PC-3 (cell line): Measurements from ENCODE around the gene ACVR1. TPM values are rescaled to one million over a fixed set of nuclear protein-coding genes. Genes with fewer than 3 reads are reported as not detected.
A peak's percentile ranks its signal among the peaks of the same experiment; 100 is the strongest.
"Not testable (repeated sequence)": the region's sequence is repeated elsewhere in the genome, so short reads cannot be mapped to it uniquely, and the experiment has no call there.

ENCODE experiments used
- ATAC-seq: fragments of 200-7000 bp; cut with Tn5 transposase; 2 replicates; pipeline ENCODE4 v1.9.1; 2020; ENCODE audit warnings: mild to moderate bottlenecking, moderate library complexity
- BruUV-seq: library from RNA; stranded (reverse); fragments of 400-500 nt; replicated peaks from 2 replicates; lab custom pipeline; 2021; lab: Mats Ljungman, UMichigan
- CTCF ChIA-PET: fragments of 300-600 bp; sonication (Branson Sonifier 250); formaldehyde crosslinking; loops from one replicate; lab custom pipeline; 2022; ENCODE audit warnings: antibody characterized with exemption; lab: Charles Lee
- POLR2A ChIA-PET: fragments of 300-600 bp; sonication (Branson Sonifier 250); formaldehyde crosslinking; loops from one replicate; lab custom pipeline; 2022; ENCODE audit warnings: antibody characterized with exemption; ENCODE audit not compliant: unreplicated experiment; lab: Charles Lee
- DNase-seq: peaks from one replicate; pipeline ENCODE4 v3.0.0-alpha.2; 2015
- H2AFZ ChIP-seq: fragments of 300-600 bp; sonication (generic); 2 replicates; pipeline ENCODE4 v1.6.0; 2016; ENCODE audit warnings: antibody characterized with exemption, low read length
- H3F3A ChIP-seq: fragments of 300-600 bp; sonication (generic); one replicate; pipeline ENCODE4 v1.6.0; 2017; ENCODE audit warnings: antibody characterized with exemption, low read length, control low read depth, mild to moderate bottlenecking; ENCODE audit not compliant: unreplicated experiment
- H3K27ac ChIP-seq: fragments of 300-600 bp; sonication (generic); 2 replicates; pipeline ENCODE4 v1.5.1; 2016; ENCODE audit warnings: mild to moderate bottlenecking, low read length
- H3K27me3 ChIP-seq: fragments of 300-600 bp; sonication (generic); 2 replicates; pipeline ENCODE4 v1.6.1; 2016; ENCODE audit warnings: low read length, mixed read lengths
- H3K36me3 ChIP-seq: fragments of 300-600 bp; sonication (generic); 2 replicates; pipeline ENCODE4 v1.6.1; 2016; ENCODE audit warnings: low read depth, mixed run types, low read length, mixed read lengths
- H3K4me1 ChIP-seq: fragments of 300-600 bp; sonication (generic); 2 replicates; pipeline ENCODE4 v1.5.1; 2016; ENCODE audit warnings: low read length; ENCODE audit not compliant: insufficient read depth
- H3K4me2 ChIP-seq: fragments of 300-600 bp; sonication (generic); 2 replicates; pipeline ENCODE4 v1.6.0; 2016; ENCODE audit warnings: low read length
- H3K4me3 ChIP-seq: fragments of 300-600 bp; sonication (generic); 2 replicates; pipeline ENCODE4 v1.5.1; 2016; ENCODE audit warnings: mild to moderate bottlenecking, low read length, mixed read lengths
- H3K79me2 ChIP-seq: fragments of 300-600 bp; sonication (generic); 2 replicates; pipeline ENCODE4 v1.6.1; 2017; ENCODE audit warnings: low read length, mixed read lengths
- H3K9ac ChIP-seq: fragments of 300-600 bp; sonication (generic); 2 replicates; pipeline ENCODE4 v1.6.0; 2016; ENCODE audit warnings: mild to moderate bottlenecking, low read length
- H3K9me2 ChIP-seq: fragments of 300-600 bp; sonication (generic); replicated peaks from 2 replicates; pipeline ENCODE4 v1.6.1; 2016; ENCODE audit warnings: mixed run types, low read length, mixed read lengths
- H3K9me3 ChIP-seq: fragments of 300-600 bp; sonication (generic); 2 replicates; pipeline ENCODE4 v1.6.1; 2016; ENCODE audit warnings: low read length, mixed read lengths
- H4K20me1 ChIP-seq: fragments of 300-600 bp; sonication (generic); 2 replicates; pipeline ENCODE4 v1.6.1; 2016; ENCODE audit warnings: low read length, mixed read lengths
- EZH2 ChIP-seq: fragments of 300-600 bp; sonication (generic); IDR thresholded peaks from one replicate; pipeline ENCODE4 v1.6.1; 2017; ENCODE audit warnings: antibody characterized with exemption, mild to moderate bottlenecking, low read length; ENCODE audit not compliant: unreplicated experiment
- EZH2phosphoT487 ChIP-seq: fragments of 300-600 bp; sonication (generic); IDR thresholded peaks from 2 replicates; pipeline ENCODE4 v1.6.1; 2018; ENCODE audit warnings: mild to moderate bottlenecking, antibody characterized with exemption, low read length, borderline replicate concordance
- intact Hi-C: fragments of 100-400 bp; cut with micrococcal nuclease; formaldehyde crosslinking; loops from 2 replicates; pipeline ENCODE4 v1.9.0; 2023
- total RNA-seq: library from RNA; depleted of rRNA; stranded (reverse); fragments of >200 nt; gene quantifications from 2 replicates; pipeline ENCODE4 v1.2.3, GENCODE V29; 2014
- TF ChIP-seq, protein P1 (sequence below): fragments of 300-600 bp; sonication (generic); conservative IDR thresholded peaks from 2 replicates; pipeline ENCODE4 v1.5.1; 2017; ENCODE audit warnings: antibody characterized with exemption, low read depth, mild to moderate bottlenecking, low read length

ACVR1 gene
- total RNA-seq, 1 experiment from 2014 or later, result 6.7 TPM

- Histone ChIP-seq H3K79me2 (no peaks in the 10 kb centered on the region), H4K20me1 (no peaks in the 10 kb centered on the region), H2AFZ (no peak overlapping the region), H3K4me2 (no peak overlapping the region), H3K9ac (no peak overlapping the region), H3K9me2 (no peaks in the 10 kb centered on the region), H3K27ac (no peak overlapping the region), H3K36me3 (peaks cover 11% of the 10 kb centered on the region; the same call in 1 of the 2 replicates), H3K9me3 (peaks cover 24% of the 10 kb centered on the region), H3K27me3 (no peaks in the 10 kb centered on the region), H3F3A (no peaks in the 10 kb centered on the region), H3K4me3 (no peak overlapping the region), H3K4me1 (peaks cover 10% of the 10 kb centered on the region)
- BruUV-seq, result no TSS peak
- DNase-seq (peak; percentile 17), ATAC-seq (no peak)
- CTCF ChIA-PET, result no interaction called here
- TF ChIP-seq, protein P1, sequence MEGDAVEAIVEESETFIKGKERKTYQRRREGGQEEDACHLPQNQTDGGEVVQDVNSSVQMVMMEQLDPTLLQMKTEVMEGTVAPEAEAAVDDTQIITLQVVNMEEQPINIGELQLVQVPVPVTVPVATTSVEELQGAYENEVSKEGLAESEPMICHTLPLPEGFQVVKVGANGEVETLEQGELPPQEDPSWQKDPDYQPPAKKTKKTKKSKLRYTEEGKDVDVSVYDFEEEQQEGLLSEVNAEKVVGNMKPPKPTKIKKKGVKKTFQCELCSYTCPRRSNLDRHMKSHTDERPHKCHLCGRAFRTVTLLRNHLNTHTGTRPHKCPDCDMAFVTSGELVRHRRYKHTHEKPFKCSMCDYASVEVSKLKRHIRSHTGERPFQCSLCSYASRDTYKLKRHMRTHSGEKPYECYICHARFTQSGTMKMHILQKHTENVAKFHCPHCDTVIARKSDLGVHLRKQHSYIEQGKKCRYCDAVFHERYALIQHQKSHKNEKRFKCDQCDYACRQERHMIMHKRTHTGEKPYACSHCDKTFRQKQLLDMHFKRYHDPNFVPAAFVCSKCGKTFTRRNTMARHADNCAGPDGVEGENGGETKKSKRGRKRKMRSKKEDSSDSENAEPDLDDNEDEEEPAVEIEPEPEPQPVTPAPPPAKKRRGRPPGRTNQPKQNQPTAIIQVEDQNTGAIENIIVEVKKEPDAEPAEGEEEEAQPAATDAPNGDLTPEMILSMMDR, result no peak
- TF ChIP-seq EZH2 (no peak), EZH2phosphoT487 (no peak)
- POLR2A ChIA-PET, result no interaction called here
- intact Hi-C loops, result no loop called here
Measured at GRCh38 chr2:157722580-157723234, 153.4 kb downstream of the ACVR1 start.

GRCh38 chr2:157720504-157720903, 155.6 kb downstream of the ACVR1 start:
- ChIA-PET POLR2A (no interaction called here), CTCF (no interaction called here)
- no peaks in the 10 kb centered on the region for H4K20me1 ChIP-seq
- no peak overlapping the region for H3K4me2 ChIP-seq
- no peaks in the 10 kb centered on the region for H3K79me2 ChIP-seq
- no peaks in the 10 kb centered on the region for H3K9me2 ChIP-seq
- no peak for TF ChIP-seq EZH2
- TF ChIP-seq EZH2phosphoT487, result no peak
- TF ChIP-seq, protein P1, result no peak
- H3K9ac ChIP-seq, result no peak overlapping the region
- no TSS peak for BruUV-seq
- peaks cover 24% of the 10 kb centered on the region for H3K9me3 ChIP-seq
- no peak overlapping the region for H3K4me3 ChIP-seq
- ATAC-seq (no peak), DNase-seq (no peak)
- no peak overlapping the region for H2AFZ ChIP-seq
- intact Hi-C loops, result no loop called here
- no peaks in the 10 kb centered on the region for H3F3A ChIP-seq
- peaks cover 11% of the 10 kb centered on the region; the same call in 1 of the 2 replicates for H3K36me3 ChIP-seq
- no peaks in the 10 kb centered on the region for H3K4me1 ChIP-seq
- no peak overlapping the region for H3K27ac ChIP-seq
- no peaks in the 10 kb centered on the region for H3K27me3 ChIP-seq

GRCh38 chr2:157704653-157705052, 171.5 kb downstream of the ACVR1 start:
- H3K27me3 ChIP-seq, H3K9me2 ChIP-seq, H2AFZ ChIP-seq, H3K79me2 ChIP-seq, ATAC-seq, BruUV-seq, H4K20me1 ChIP-seq, POLR2A ChIA-PET, intact Hi-C loops, H3K4me3 ChIP-seq, H3K9ac ChIP-seq, H3F3A ChIP-seq, H3K4me2 ChIP-seq, H3K36me3 ChIP-seq, H3K9me3 ChIP-seq, H3K4me1 ChIP-seq, CTCF ChIA-PET, H3K27ac ChIP-seq: not testable (repeated sequence)
- peak; percentile 29 for DNase-seq

GRCh38 chr2:157704148-157704547, 172.0 kb downstream of the ACVR1 start:
- H3K27me3 ChIP-seq, ATAC-seq, CTCF ChIA-PET, H3K36me3 ChIP-seq, H3K79me2 ChIP-seq, H4K20me1 ChIP-seq, H3K4me3 ChIP-seq, H2AFZ ChIP-seq, H3K9me2 ChIP-seq, H3K9me3 ChIP-seq, H3K4me2 ChIP-seq, POLR2A ChIA-PET, intact Hi-C loops, H3K27ac ChIP-seq, H3K4me1 ChIP-seq, H3F3A ChIP-seq, H3K9ac ChIP-seq, BruUV-seq, DNase-seq: not testable (repeated sequence)
